HCT116 (cell line): Measurements from ENCODE around the gene RARG. TPM values are rescaled to one million over a fixed set of nuclear protein-coding genes. Genes with fewer than 3 reads are reported as not detected.

Source experiments
- ATAC-seq: fragments of 200-7000 bp; cut with Tn5 transposase; 2 replicates; pipeline ENCODE4 v1.9.1; 2020; ENCODE audit warnings: mild to moderate bottlenecking, moderate library complexity
- BruUV-seq: library from RNA; stranded (reverse); fragments of 400-500 nt; replicated peaks from 2 replicates; lab custom pipeline; 2021; lab: Mats Ljungman, UMichigan
- CTCF ChIA-PET: fragments of 300-600 bp; sonication (Branson Sonifier 250); formaldehyde crosslinking; loops from one replicate; lab custom pipeline; 2021; ENCODE audit warnings: antibody characterized with exemption; lab: Charles Lee
- POLR2A ChIA-PET: fragments of 300-600, 350-600 bp; sonication (Branson Sonifier 250); formaldehyde crosslinking; loops from one replicate; lab custom pipeline; 2021; ENCODE audit warnings: antibody characterized with exemption; lab: Charles Lee
- RAD21 ChIA-PET, 2 experiments: fragments of 300-600 bp; sonication (Branson Sonifier 250); formaldehyde crosslinking; loops; one replicate each; lab custom pipeline; 2023; ENCODE audit warnings: low total read pairs in 2 of 2; ENCODE audit not compliant: uncharacterized antibody in 2 of 2, unreplicated experiment in 2 of 2, low non-redundant PET in 1 of 2; lab: Charles Lee
- DNase-seq: peaks from one replicate; pipeline ENCODE4 v3.0.0-alpha.2; 2010; ENCODE audit warnings: low read depth, low spot score
- H2AFZ ChIP-seq: fragments of 200-600 bp; shearing (Covaris generic), sonication (generic); 2 replicates; pipeline ENCODE4 v1.6.1; 2017; ENCODE audit warnings: low read depth, mixed run types, mixed read lengths, antibody characterized with exemption, low read length; ENCODE audit not compliant: poor library complexity, severe bottlenecking
- H3K27ac ChIP-seq: 2 replicates; pipeline ENCODE4 v1.5.1; 2012; ENCODE audit warnings: low read depth, low read length
- H3K27me3 ChIP-seq: fragments of 200-600 bp; sonication (generic); 2 replicates; pipeline ENCODE4 v1.6.1; 2016; ENCODE audit warnings: mixed run types, low read length, mixed read lengths; ENCODE audit not compliant: insufficient read depth
- H3K36me3 ChIP-seq, 2 experiments: fragments of 200-500 bp in 1 of 2; fragments of 200-600 bp in 1 of 2; sonication (Bioruptor generic) in 1 of 2; sonication (generic) in 1 of 2; 2 replicates each; pipeline versions ENCODE4 v1.5.1 to v1.6.1; 2014 to 2016; ENCODE audit warnings: low read length in 2 of 2, inconsistent platforms in 1 of 2, mixed read lengths in 1 of 2, mixed run types in 1 of 2; ENCODE audit not compliant: insufficient read depth in 2 of 2, control insufficient read depth in 1 of 2
- H3K4me1 ChIP-seq, 2 experiments: fragments of 200-600 bp in 1 of 2; sonication (generic) in 1 of 2; 2 replicates each; pipeline versions ENCODE4 v1.5.1 to v1.6.1; 2012 to 2017; ENCODE audit warnings: low read length in 2 of 2, inconsistent platforms in 1 of 2, mild to moderate bottlenecking in 1 of 2, mixed read lengths in 1 of 2, mixed run types in 1 of 2, moderate library complexity in 1 of 2; ENCODE audit not compliant: insufficient read depth in 2 of 2, control insufficient read depth in 1 of 2
- H3K4me2 ChIP-seq: fragments of 200-600 bp; sonication (generic); 2 replicates; pipeline ENCODE4 v1.6.1; 2017; ENCODE audit warnings: mixed run types, low read length, mixed read lengths
- H3K4me3 ChIP-seq, 2 experiments: fragments of 200-600 bp in 1 of 2; sonication (generic) in 1 of 2; replicated peaks in 1 of 2; 2 replicates each; pipeline ENCODE4 v1.5.1; 2011 to 2016; ENCODE audit warnings: low read length in 2 of 2, control low read depth in 1 of 2, low read depth in 1 of 2, mild to moderate bottlenecking in 1 of 2, mixed read lengths in 1 of 2, mixed run types in 1 of 2
- H3K79me2 ChIP-seq: fragments of 200-600 bp; sonication (generic); 2 replicates; pipeline ENCODE4 v1.6.1; 2017; ENCODE audit warnings: mild to moderate bottlenecking, mixed run types, low read length, moderate library complexity, mixed read lengths; ENCODE audit not compliant: insufficient read depth
- H3K9ac ChIP-seq: fragments of 200-600 bp; sonication (generic); 2 replicates; pipeline ENCODE4 v1.6.1; 2016; ENCODE audit warnings: low read length, mixed read lengths
- H3K9me2 ChIP-seq: fragments of 200-600 bp; sonication (generic), shearing (Covaris generic); 2 replicates; pipeline ENCODE4 v1.6.1; 2017; ENCODE audit warnings: mixed run types, mild to moderate bottlenecking, moderate library complexity; ENCODE audit not compliant: insufficient read depth
- H3K9me3 ChIP-seq, 2 experiments: fragments of 200-500 bp in 1 of 2; fragments of 200-600 bp in 1 of 2; sonication (Bioruptor generic) in 1 of 2; sonication (generic) in 1 of 2; 2 replicates each; pipeline ENCODE4 v1.6.1; 2014 to 2017; ENCODE audit warnings: low read length in 2 of 2, mixed read lengths in 2 of 2, inconsistent platforms in 1 of 2, low read depth in 1 of 2, mild to moderate bottlenecking in 1 of 2, mixed run types in 1 of 2, moderate library complexity in 1 of 2; ENCODE audit not compliant: control insufficient read depth in 1 of 2, insufficient read depth in 1 of 2
- H4K20me1 ChIP-seq: fragments of 200-600 bp; sonication (generic), shearing (Covaris generic); 2 replicates; pipeline ENCODE4 v1.6.1; 2017; ENCODE audit warnings: mixed run types, mild to moderate bottlenecking, moderate library complexity; ENCODE audit not compliant: insufficient read depth
- CEBPB ChIP-seq: IDR thresholded peaks from 2 replicates; pipeline ENCODE4 v1.6.1; 2012; ENCODE audit warnings: low read depth
- ELF1 ChIP-seq: IDR thresholded peaks from 2 replicates; pipeline ENCODE4 v1.6.1; 2012; ENCODE audit warnings: low read depth, borderline replicate concordance
- EZH2phosphoT487 ChIP-seq: fragments of 200-600 bp; IDR thresholded peaks from 2 replicates; pipeline ENCODE4 v1.6.1; 2018; ENCODE audit warnings: antibody characterized with exemption, borderline replicate concordance
- POLR2A ChIP-seq: IDR thresholded peaks from 2 replicates; pipeline ENCODE4 v1.7.0; 2011; ENCODE audit warnings: borderline replicate concordance; ENCODE audit not compliant: insufficient read depth, insufficient read length; ENCODE audit errors: extremely low read depth
- RAD21 ChIP-seq: IDR thresholded peaks from 2 replicates; pipeline ENCODE4 v1.6.1; 2012; ENCODE audit warnings: low read depth, mild to moderate bottlenecking
- SIN3A ChIP-seq: IDR thresholded peaks from 2 replicates; pipeline ENCODE4 v1.6.1; 2012; ENCODE audit warnings: low read depth
- SP1 ChIP-seq: IDR thresholded peaks from 2 replicates; pipeline ENCODE4 v1.6.1; 2012; ENCODE audit warnings: low read depth
- SRF ChIP-seq: IDR thresholded peaks from 2 replicates; pipeline ENCODE4 v1.6.1; 2012; ENCODE audit warnings: low read depth
- intact Hi-C: fragments of 100-400 bp; cut with micrococcal nuclease; formaldehyde crosslinking; loops from 2 replicates; pipeline ENCODE4 v1.10.0; 2022
- total RNA-seq: library from RNA; stranded (reverse); gene quantifications from one replicate; pipeline ENCODE4 v1.2.1, GENCODE V29; 2021; ENCODE audit not compliant: unreplicated experiment
- TF ChIP-seq, protein P1 (sequence below): IDR thresholded peaks from 2 replicates; pipeline ENCODE4 v1.6.1; 2011; ENCODE audit warnings: mild to moderate bottlenecking, low read length, moderate library complexity; ENCODE audit not compliant: insufficient replicate concordance; ENCODE audit errors: extremely low read depth
- TF ChIP-seq, protein P2 (sequence below), 3 experiments: fragments of 200-600 bp in 1 of 3; sonication (generic) in 1 of 3; IDR thresholded peaks in 2 of 3; conservative IDR thresholded peaks in 1 of 3; 2 replicates each; pipeline ENCODE4 v1.5.1; 2012 to 2017; ENCODE audit warnings: low read depth in 2 of 3, low read length in 2 of 3, antibody characterized with exemption in 1 of 3, borderline replicate concordance in 1 of 3, control low read depth in 1 of 3, mild to moderate bottlenecking in 1 of 3, mixed read lengths in 1 of 3, mixed run types in 1 of 3, moderate library complexity in 1 of 3; ENCODE audit not compliant: insufficient read depth in 1 of 3
- TF ChIP-seq, protein P3 (sequence below): IDR thresholded peaks from 2 replicates; pipeline ENCODE4 v1.6.1; 2012

The RARG gene
- total RNA-seq, 1 experiment from 2014 or later = 68.9 TPM

GRCh38 chr12:53199700-53200099 lies 32.3 kb downstream of the RARG start:
- Histone ChIP-seq H2AFZ (no peak overlapping the region), H3K9me3 (no peaks in the 10 kb centered on the region), H3K4me3 (no peak overlapping the region), H3K79me2 (no peaks in the 10 kb centered on the region), H4K20me1 (no peaks in the 10 kb centered on the region)
- no TSS peak for BruUV-seq
- RAD21 ChIA-PET = interaction anchor here in 1 of 2 experiments (1.6 kb wide), 1 partner anchor 134 kb away, joined by 3 read pairs; no protein-coding TSS in a partner anchor
- intact Hi-C loops = no loop called here
- TF ChIP-seq EZH2phosphoT487 (no peak), SRF (no peak), POLR2A (no peak), RAD21 (peak; percentile 5; the same call in 1 of the 2 replicates), SIN3A (no peak)
- TF ChIP-seq, protein P1, sequence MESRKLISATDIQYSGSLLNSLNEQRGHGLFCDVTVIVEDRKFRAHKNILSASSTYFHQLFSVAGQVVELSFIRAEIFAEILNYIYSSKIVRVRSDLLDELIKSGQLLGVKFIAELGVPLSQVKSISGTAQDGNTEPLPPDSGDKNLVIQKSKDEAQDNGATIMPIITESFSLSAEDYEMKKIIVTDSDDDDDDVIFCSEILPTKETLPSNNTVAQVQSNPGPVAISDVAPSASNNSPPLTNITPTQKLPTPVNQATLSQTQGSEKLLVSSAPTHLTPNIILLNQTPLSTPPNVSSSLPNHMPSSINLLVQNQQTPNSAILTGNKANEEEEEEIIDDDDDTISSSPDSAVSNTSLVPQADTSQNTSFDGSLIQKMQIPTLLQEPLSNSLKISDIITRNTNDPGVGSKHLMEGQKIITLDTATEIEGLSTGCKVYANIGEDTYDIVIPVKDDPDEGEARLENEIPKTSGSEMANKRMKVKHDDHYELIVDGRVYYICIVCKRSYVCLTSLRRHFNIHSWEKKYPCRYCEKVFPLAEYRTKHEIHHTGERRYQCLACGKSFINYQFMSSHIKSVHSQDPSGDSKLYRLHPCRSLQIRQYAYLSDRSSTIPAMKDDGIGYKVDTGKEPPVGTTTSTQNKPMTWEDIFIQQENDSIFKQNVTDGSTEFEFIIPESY = no peak
- TF ChIP-seq, all 23 proteins: peak for 1
- Histone ChIP-seq H3K27me3 (no peaks in the 10 kb centered on the region), H3K27ac (no peak overlapping the region), H3K9ac (no peak overlapping the region), H3K36me3 (no peaks in the 10 kb centered on the region), H3K4me1 (peaks cover 3 to 26% of the 10 kb centered on the region in 2 experiments; a peak in 3 of 4 replicates), H3K4me2 (no peak overlapping the region), H3K9me2 (no peaks in the 10 kb centered on the region)
- CTCF ChIA-PET = no interaction called here
- ATAC-seq = no peak
- POLR2A ChIA-PET = no interaction called here
- no peak for DNase-seq

DNA sequence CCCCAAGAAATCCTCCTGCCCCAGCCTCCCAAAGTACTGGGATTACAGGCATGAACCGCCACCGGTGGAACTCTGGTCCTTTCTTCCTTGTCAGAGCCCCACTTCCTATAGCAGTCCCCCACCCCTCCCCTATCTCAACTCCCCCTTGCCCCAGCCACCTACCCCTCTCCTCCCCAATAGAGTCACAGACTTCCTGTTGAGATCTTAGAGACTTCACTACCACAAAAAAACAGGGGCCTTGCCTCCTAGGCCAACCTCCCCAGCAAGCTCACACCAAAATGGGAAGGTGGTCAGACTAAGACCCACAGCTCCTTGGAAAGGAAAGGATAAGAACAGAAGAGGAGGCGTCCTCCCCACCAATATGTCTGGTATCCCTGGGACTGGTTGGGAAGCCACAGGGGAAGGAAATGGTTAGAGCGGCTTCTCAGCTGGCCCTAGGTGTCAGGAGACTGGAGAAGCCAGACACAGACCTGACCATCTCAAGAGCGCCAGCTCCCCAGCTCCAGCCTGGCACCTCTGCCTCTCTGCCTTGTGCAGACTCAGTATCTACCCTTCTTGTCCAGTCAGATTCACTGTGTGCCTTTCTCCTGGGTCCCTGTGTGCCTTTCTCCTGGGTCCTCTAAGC lies 33.4 kb downstream of the RARG start:
- TF ChIP-seq, protein P2, sequence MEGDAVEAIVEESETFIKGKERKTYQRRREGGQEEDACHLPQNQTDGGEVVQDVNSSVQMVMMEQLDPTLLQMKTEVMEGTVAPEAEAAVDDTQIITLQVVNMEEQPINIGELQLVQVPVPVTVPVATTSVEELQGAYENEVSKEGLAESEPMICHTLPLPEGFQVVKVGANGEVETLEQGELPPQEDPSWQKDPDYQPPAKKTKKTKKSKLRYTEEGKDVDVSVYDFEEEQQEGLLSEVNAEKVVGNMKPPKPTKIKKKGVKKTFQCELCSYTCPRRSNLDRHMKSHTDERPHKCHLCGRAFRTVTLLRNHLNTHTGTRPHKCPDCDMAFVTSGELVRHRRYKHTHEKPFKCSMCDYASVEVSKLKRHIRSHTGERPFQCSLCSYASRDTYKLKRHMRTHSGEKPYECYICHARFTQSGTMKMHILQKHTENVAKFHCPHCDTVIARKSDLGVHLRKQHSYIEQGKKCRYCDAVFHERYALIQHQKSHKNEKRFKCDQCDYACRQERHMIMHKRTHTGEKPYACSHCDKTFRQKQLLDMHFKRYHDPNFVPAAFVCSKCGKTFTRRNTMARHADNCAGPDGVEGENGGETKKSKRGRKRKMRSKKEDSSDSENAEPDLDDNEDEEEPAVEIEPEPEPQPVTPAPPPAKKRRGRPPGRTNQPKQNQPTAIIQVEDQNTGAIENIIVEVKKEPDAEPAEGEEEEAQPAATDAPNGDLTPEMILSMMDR (IDR thresholded peaks at IDR 0.05 in 2 of 3, conservative IDR thresholded peaks at IDR 0.05 in 1 of 3; ENCODE audit: borderline replicate concordance in 1 of 3, insufficient read depth in 1 of 3, low read depth in 2 of 3, low read length in 2 of 3) = no peak
- TF ChIP-seq EZH2phosphoT487 = no peak
- TF ChIP-seq CEBPB = no peak
- TF ChIP-seq SP1 = no peak
- TF ChIP-seq, protein P3, sequence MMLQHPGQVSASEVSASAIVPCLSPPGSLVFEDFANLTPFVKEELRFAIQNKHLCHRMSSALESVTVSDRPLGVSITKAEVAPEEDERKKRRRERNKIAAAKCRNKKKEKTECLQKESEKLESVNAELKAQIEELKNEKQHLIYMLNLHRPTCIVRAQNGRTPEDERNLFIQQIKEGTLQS = no peak
- TF ChIP-seq SIN3A = no peak
- no peak for TF ChIP-seq POLR2A
- no peak for TF ChIP-seq ELF1
- H3K9me2 ChIP-seq = no peaks in the 10 kb centered on the region
- no peak overlapping the region for H3K4me2 ChIP-seq
- H2AFZ ChIP-seq = no peak overlapping the region
- no peaks in the 10 kb centered on the region for H3K27me3 ChIP-seq
- BruUV-seq = no TSS peak
- no peaks in the 10 kb centered on the region for H3K36me3 ChIP-seq
- no peak overlapping the region for H3K4me3 ChIP-seq
- POLR2A ChIA-PET = no interaction called here
- no peaks in the 10 kb centered on the region for H4K20me1 ChIP-seq
- ATAC-seq (no peak), DNase-seq (no peak)
- H3K79me2 ChIP-seq = no peaks in the 10 kb centered on the region
- intact Hi-C loops = no loop called here
- H3K27ac ChIP-seq = no peak overlapping the region
- H3K4me1 ChIP-seq = peaks cover 3 to 26% of the 10 kb centered on the region in 2 experiments; a peak in 3 of 4 replicates
- CTCF ChIA-PET = interaction anchor here (0.6 to 3.3 kb wide), 7 partner anchors 8 to 303 kb away, joined by 3 to 36 read pairs (median 4); partner anchors contain the start of gene TARBP2
- H3K9ac ChIP-seq = no peak overlapping the region
- RAD21 ChIA-PET = interaction anchor here in 1 of 2 experiments (1.6 kb wide), 1 partner anchor 133 kb away, joined by 3 read pairs; no protein-coding TSS in a partner anchor
- no peaks in the 10 kb centered on the region for H3K9me3 ChIP-seq
